Activated CD8-positive, alpha-beta memory T cell treated with anti-CD3 and anti-CD28 coated beads for 4 hours (primary cell): ENCODE results near the gene LSM2.

ENCODE experiments used
- DNase-seq, 2 donors: peaks; one replicate each; pipeline ENCODE4 v3.0.0-alpha.2; 2020; ENCODE audit warnings: low read depth in 2 of 2

LSM2 gene

DNA sequence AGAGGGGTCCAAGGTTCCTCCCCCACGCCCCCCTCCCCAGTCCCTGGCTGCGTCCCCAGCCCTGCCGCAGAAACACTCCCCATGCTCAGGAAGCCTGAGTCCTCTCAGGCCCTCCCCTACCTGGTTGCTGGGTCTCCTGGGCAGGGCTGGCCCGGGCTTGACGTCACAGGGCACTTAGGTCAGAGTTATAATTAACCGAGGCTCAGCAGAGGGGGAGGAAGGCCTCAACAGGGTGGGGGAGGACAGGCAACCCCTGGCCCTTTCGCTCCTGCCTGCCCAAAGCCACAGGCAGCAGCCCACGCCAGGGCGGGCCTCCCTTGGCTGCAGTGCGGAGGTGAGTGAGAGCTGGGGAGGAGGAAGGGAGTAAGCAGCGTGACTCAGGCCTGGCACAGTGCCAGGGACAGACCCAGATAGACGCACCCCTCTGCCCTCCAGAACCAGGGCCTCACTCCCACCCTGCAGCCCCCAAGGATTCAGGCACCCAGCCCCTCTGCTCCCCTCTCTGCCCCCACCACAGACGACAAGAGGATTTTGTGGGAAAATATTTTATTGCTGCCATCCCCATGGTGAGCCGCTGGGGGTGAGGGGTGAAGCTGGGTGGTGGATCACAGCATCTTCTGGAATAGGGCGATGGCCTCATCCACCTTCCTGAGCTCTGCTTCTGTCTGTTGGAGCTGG, 29.6 kb downstream of the LSM2 start, which contains the start of gene VWA7:
Gene VWA7, minus strand, starts transcription at position 340 of the 678 bp plus-strand sequence. CDS start 549 bp downstream, outside the sequence.
- peak; percentile 68 to 75 for DNase-seq

DNA sequence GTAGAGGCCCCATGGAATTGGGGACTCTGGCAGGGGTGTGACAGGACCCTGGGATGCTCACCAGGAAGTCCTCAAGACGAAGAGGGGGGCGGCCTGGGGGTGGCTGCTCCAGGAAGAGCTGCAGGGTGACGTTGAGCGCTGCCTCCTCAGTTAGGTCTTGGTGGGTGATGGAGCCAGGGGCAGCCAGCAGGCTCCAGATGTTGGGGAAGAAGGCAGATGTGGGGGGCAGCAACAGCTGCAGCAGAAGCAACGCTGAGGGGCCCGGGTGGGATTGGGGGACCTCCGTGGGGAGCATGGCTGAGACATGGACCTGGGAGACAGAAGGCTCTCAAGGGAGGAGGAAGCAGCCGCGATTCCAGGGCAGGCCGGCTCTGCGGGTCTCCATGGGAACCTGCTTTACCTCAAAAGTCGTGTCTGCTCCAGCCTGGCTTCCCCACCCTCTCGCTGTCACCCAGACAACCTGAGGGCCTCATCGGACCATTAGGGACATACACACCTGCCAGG, 30.2 kb downstream of the LSM2 start:
- no peak for DNase-seq

DNA sequence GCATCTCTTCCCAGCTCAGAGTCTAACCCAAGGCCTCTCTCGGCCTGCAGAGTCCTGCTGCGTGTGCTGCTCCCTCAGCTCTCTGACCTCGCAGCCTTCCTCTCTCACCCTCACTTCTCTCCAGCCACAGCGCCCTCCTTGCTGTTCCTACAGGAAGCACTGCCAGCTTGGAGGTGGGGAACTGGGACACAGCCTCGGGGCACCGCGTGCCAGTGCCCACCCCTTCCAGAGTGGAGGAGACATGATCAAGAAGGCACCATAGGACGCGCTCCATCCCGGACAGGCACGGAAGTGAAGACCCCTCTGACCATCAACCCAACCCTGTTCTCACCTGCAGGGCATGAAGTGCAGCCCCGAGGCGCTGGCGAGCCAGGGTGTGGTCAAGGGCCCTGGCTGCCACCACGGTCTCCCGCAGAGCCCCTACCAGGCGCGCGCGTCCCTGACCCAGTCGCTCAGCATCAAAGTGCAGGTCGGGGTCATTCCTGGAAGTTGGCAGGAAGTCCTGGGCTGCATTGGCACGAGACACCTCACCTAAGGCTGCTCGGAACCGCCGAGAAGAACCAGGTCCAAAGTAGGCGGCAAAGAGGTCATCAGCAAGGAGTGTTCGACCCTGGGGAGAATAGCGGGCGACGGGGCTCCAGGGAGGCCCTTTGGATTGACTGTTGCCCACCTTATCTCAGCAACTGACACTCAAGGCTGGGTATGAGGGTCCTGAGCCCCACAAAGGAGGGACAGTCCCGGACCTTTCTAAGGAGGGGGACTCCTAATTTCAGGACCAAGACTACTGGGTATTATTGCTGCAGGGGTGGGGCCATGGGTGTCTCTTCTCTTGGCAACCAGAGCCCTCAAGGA, 30.9 kb downstream of the LSM2 start:
- DNase-seq = no peak

DNA sequence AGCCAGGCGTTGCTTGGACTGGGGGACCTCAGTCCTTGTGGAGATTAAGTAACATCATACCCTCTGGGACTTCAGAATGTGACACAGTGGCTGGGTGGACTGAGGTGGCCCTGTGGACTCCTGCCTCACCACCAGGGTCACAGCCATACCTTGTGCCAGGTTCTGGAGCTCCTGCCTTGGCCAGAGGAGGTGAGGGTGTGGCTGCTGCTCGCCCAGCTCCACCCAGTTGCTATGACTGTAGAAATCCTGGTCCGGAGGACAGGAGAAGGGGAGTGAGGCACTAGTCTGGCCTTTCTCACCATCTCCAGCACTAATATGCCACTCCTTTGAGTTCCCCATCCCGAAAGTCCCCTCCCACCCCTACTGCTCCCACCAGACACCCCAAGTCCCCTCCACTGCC, 31.6 kb downstream of the LSM2 start:
- no peak for DNase-seq

DNA sequence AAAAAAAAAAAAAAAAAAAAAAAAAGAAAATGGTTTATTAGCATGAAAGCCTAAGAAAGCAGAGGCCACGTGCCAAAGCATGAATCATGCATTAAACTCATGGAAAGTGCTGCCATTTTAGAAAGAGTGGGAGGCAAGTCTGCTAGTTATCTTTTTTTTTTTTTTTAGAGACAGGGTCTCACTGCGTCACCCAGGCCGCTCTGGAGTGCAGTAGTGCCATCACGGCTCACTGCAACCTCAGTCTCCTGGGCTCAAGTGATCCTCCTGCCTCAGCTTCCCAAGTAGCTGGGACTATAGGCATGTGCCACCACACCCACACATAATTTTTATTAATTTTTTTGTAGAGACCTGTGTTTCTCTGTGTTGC, 34.8 kb downstream of the LSM2 start:
- DNase-seq = peak in 1 of 2 donors; percentile 22

DNA sequence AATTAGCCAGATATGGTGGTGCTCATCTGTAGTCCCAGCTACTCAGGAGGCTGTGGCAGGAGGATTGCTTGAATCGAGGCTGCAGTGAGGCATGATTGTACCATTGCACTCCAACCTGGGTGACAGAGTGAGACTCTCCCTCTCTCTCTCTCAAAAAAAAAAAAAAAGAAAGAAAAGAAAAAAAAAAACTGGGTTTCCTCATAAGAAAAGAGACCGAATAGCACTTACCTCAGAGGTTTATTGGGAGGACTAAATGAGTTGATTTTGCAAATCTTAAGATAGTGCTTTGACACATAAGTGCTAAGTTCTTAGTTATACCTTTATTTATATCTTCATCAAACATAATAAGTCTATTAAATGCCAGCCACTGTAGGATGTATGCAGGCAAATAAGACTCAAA, 35.9 kb downstream of the LSM2 start:
- DNase-seq = no peak

DNA sequence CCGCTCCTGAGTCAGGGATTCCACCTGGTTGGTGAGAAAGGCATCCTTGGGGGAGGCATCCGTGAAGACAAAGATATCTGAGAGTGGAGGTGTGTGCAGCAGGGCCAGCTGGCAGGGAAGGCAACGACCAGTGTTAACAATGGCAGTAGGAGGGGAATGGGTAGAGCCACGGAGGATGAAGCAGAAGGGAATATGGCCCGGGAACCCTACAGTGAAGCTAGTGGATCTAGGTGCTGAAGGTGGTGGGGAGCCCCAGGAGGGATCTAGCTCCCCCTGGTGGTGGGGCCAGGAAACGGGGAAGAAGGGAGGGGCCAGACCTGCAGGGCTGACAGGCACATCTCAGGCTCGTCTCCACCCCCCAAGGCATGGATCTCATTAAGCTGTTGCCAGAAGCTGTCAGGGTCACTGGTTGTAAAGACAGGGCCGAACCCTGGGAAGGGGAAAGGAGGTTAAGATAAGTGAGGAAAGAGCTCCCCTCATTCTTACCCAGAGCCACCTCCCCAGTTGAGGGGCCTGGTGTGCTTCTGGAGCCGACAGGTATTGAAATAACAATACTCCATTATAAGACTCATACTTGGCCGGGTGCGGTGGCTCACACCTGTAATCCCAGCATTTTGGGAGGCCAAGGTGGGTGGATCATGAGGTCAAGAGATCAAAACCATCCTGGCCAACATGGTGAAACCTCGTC, 36.9 kb downstream of the LSM2 start:
- DNase-seq = peak; percentile 53 to 61

DNA sequence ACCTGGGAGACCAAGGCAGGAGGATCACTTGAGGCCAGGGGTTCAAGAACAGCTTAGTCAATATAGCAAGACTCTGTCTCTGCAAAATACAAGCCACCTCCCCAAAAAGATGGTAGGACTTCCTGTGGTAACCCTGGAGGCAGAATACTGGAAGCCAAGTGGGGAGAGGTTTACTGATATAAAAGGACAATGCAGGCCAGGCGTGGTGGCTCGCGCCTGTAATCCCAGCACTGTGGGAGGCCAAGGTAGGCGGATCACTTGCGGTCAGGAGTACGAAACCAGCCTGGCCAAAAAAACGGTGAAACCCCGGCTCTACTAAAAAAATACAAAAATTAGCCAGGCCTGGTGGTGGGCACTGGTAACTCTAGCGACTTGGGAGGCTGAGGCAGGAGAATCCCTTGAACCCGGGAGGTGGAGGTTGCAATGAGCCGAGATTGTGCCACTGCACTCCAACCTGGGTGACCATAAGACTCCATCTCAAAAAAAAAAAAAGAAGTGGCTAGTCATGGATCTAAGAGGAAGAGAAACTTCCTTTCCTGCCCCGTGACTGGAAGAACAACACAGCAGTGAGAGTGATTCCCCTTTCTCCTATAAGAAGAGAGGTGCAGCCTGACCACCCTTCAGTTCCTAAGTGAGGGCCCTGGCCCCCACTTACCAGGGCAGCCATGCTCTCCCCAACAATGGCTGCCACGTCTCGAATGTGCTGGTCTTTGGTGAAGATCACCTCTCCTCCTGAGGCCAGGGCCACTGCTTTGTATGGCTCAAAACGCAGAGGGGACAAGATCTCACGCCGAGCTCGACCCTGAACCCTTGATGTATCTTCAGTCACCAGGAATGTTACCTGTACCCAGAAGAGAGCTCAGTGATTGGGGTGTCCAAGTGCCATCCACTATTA, 38.2 kb downstream of the LSM2 start:
- DNase-seq = no peak

DNA sequence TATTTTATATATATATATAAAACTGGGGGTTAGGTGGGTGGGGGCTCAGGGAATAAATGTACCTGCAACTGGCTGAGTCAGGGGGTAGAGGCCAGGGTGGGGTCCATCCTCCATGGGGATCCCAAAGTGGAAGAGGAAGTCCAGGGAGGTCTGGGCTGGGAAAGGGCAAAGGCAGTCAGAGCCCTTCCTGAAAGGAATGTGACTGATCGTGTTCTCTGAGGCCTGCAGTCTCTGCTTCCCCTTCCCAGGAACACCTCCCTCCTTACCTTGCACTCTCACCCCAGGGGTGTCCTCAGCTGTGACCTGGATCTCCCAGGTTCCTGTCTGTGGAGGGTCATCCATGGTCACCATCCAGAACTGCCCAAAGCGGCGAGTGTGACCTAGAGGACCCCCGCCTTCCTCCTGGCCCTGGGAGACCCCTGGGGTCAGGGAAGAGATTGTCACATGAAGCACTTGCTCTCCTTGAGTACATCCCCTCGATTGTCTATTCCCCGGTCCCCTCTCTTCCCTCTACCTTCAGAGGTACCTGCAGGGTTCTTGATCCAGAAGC, 39.6 kb downstream of the LSM2 start:
- DNase-seq = no peak

DNA sequence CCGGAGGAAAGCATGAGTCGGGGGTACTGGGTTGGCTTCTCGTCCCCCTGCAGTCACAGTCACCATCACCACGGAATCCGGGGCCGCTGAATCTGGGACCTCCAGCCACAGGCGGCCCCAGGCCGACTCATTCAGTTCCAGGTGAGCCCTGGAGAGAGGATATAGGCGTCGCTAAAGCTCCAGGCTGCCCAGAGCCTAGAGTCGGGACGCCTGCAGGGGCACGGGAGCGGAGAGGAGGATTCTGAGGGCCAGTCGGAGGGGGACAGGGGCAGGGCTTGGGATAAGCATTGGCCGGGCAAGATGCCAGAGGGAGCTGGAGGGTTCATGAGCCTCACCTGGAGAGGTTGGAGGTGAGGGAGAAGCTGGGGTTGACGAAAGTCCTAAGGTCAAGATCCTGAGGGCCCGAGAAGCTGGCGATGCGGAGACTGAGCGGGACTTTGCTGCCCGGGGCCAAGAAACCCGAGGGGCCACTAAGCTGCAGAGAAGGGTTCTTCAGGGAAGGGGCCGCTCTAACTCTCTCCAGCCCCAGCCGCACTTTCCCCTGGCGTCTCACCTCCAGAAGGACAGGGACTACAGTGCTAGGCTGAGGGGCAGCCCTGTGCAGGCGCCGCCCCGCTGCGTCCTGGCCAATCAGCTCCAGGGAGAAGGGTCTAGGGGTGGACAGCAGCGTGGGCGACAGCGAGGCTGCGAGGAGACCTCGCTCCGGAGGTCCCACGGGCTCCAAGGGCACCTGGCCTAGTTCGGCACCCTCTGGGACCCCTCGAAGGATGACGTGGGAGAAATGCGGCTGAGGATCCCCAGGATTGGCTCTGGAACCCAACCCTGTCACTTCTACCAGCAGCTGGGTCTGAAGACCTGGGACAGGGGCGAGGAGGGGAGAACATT, 40.6 kb downstream of the LSM2 start:
- no peak for DNase-seq

DNA sequence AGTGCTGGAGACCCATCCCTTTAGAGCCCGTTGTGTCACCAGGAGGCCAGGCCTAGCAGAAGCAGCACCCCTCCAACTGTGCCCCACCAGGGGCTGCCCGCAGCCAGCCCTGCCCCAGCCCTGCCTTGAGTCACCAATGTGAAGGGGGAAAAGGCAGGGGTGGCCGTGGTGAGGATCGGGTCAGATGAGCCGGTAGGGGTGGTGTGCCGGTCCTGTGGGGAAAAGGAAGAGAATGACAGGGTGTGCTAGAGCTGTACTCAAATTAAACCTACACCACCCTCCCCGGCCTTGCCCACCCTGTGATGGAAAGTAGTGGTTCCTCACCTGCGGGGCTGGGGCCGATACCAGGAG, 41.2 kb downstream of the LSM2 start:
- DNase-seq = no peak

DNA sequence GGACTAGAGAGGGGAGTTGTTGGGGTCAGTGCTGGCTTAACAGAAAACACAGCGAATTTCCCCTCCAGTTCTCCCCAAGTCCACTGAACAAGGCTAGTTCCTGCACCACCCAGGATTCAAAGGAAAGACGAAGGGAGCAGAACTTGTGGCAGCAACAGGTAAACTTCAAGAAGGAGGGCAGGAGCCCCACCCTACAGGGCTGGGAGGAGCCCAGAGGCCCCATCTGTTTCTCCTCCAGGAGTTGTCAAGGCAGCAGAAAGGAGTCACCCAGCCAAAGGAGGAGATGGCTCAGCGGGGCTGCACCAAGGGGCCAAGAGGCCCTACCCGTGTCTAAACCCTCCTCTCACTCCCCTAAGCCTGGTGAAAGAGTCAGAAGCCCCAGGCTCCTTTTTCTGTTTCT, 42.6 kb downstream of the LSM2 start:
- no peak for DNase-seq

DNA sequence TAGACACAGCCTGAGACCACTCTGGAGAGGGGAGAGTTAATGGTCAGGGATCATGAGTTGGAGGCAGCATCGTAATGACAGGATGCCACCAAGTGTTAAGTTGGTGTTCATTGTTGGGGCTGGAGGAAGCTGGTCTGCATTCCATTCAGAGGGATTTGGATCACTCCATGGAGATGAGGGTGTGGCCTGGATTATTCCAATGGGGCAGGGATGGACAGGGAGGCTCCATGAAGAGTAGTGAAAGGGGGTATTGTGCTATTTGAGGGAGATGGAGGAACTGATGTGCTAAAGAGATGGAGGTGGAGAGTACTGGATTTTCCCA, 43.2 kb downstream of the LSM2 start:
- DNase-seq = no peak

DNA sequence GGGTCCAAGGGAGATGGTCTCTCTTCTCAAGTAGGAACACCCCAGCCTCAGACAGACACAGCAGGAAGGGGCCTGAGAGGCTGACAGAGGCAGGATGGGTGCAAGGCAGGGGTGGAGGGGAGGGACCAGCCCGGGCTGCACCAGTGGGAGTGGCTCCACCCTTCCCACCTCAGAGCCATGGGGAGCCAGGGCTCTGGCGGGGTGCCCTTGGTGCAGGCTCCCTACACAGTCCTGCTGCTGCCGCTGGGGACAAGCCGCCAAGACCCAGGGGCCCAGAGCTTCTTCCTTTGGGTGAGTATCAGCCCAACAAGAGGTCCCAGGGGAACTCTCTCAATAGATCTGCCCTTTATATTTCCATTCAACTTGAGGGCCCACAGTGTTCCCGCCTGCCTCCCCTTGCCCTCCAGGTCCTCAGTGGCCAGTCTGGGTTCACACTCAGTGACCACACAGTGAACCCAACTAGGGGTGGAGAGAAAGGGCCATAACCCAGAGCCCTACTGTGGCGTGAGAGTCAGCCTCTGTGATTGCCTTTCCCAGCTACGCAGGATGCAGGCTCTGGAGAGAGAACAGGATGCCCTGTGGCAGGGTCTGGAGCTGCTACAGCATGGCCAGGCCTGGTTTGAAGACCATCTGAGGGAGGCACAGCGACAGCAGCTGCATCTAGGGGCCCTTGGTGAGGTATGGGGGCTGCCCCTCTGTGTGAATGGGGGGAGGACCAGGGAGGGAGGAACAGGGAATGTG, 43.7 kb downstream of the LSM2 start:
- no peak for DNase-seq

DNA sequence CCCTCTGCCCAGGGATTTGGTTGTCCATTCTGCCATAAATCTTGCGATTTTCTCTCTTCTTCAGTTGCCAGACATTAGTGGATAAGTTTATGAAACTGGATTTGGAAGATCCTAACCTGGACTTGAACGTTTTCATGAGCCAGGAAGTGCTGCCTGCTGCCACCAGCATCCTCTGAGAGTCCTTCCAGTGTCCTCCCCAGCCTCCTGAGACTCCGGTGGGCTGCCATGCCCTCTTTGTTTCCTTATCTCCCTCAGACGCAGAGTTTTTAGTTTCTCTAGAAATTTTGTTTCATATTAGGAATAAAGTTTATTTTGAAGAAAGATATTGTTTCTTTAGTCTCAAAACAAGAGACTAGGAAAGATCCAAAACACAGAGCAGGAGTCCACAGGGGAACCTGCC, 44.4 kb downstream of the LSM2 start, which contains the start of gene SAPCD1:
Gene SAPCD1, plus strand, starts transcription at position 301 of the 400 bp plus-strand sequence. CDS start 399 bp downstream, outside the sequence.
- no peak for DNase-seq

DNA sequence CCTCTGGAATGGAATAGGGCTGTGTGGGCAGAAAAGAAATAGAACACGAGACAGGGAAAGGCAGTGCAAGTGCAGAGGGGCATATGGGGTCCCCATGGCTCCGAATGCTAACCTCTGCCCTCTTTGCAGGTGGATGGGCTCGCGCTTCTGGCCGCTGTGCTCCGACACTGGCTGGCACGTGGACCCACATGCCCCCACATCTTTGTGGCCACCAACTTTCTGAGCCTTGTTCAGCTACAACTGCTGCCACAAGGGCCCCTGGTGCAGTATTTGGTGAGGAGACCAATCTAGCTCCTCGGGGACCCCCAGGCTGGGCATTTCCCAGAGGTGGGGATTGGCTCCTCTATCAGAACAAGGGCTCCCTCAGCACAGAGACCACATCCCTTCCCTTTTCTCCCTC, 45.4 kb downstream of the LSM2 start:
- no peak for DNase-seq

DNA sequence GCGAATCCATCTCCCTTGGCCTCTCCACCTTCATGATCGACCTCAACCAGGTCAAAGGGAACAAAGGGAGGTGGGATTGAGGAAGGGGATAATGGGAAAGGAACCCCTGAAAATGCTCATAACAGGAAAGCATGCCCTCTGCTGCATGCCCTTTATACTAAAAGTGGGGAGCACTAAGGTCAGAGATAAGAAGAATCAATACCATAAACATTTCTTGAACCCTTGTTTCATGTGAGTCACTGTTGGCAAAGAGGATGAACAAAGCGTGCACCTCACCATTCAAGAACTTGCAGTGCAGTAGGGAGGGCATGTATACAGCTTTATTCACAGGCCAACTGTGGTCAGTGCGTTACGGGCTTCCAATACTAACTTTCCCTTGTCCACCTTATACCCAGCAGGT, 46.0 kb downstream of the LSM2 start:
- no peak for DNase-seq

DNA sequence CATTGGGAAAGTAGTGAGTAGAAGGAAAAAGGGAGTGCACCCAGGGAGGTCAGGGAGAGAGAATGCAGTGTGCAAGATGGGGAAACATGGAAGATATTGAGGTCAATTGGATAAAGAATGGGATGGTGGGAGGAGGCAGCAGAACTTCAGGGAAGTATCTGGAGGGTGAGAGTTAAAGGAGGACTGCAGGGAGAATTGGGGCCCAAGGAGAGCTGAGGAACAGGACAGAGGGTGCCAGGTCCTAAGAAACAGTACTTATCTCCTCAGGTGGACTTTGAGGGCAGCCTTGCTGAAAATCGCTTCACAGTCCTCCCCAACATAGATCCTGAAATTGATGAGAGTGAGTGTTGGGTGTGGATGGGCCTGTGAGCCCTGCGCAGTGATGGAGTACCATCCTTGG, 48.5 kb downstream of the LSM2 start:
- no peak for DNase-seq

DNA sequence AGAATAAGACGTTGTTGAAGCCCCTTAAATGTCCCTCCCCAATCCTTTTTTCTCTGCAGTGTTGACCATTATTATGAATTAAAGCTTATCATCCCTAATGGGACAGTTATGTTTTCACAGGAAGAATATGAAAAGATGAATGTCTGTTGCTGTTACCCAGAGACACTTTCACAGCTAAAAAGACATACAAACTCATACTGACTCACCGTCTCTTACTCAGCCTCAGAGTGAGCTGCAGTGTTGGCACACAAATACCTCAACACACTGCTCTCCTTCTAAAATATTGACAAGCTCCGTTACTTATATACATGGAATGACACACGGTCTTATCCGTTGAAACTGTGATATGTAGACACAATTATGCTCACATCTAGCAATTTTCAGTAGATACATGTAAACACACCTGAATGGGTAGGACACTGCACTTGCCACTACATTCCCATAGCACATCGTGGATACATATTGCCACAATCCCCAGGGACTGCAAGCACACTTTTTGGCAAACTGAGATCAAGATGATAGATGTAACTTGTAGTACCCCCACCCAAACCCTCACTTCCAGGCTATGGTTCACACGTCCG, 53.9 kb downstream of the LSM2 start:
- DNase-seq = no peak
